Activated CD4-positive, alpha-beta T cell treated with anti-CD3 and anti-CD28 coated beads for 1 hour (primary cell): ENCODE data around the gene SFMBT2.
A peak's percentile ranks its signal among the peaks of the same experiment; 100 is the strongest.

Experiments used
- DNase-seq: peaks from one replicate; pipeline ENCODE4 v3.0.0-alpha.2; 2020

Gene SFMBT2

DNA sequence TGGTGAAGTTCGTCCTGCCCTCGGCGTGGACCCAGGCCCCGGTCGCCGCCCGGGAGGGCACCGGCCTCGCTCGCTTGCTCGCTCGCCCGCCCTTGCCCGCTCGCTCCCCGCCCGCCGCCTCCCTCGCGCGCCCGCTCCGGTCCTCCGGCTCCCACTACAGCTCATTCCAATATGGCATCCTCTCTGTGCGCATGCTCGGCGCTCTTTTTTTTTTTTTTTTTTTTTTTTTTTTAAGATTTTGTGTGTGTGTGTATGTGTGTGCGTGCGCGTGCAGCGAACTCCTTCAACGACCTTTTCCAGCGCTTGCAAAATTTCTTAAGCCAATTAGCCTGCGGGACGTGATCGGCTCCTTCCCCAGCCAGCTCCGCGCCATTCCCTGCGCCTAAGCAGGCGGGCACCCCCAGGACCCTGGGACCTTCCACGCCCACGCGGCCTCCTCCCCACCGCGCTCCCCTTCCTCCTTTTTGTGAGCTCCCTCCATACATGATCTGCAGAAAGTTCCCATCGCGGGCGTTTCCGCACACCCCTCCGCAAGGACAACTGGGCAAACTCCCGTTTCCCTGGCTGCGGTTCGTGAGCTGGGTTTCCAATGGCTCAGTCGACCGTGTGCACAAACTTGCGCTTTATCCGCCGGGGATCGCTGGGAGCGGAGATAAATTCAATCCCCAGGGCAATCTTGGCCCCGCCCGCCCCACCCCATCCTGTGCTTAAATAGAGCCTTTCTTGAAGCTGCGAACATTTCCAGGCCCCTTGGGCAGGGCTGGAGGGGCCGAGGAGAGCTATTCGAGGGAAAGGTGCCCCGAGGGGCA is at the start of gene SFMBT2:
Gene SFMBT2 (minus strand): TSS at position 173 of the 809 bp plus-strand sequence. CDS start 29,136 bp downstream, outside the sequence.
- peak; percentile 49 for DNase-seq

DNA sequence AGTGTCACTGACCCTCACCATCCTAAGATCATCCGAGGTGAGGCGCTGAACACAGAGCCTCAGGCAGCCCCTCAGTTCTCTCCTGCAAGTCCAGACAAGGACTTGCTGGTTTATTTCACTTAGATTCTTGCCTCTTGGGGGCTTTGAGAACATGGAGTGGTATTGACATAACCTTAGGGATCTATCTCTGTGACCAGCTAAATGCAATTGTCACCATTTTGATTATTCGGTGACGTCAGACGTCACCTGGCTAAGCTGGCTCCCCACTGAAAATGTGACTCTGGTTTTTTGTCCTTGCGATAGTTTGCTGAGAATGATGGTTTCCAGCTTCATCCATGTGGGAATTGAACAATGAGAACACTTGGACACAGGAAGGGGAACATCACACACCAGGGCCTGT is 49.2 kb upstream of the SFMBT2 start:
- DNase-seq, result no peak

DNA sequence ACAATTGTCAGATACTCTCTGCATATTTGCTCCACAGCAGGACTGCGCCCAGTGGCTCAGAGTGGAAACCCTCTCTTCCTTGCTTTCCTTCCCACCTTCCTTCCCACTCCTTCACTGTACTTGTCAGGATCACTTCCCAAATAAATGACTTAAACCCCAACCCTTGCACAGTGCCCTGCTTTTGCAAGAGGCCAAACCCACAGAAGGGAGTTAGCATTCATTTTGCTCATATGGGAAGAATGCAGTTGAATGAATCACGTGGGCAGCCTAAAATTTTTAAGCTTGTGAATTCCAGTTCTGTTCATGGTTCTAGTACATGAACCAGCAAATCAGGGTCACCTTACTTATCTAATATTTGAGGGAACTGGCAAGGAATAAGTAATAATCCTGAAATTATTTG is 47.7 kb upstream of the SFMBT2 start:
- no peak for DNase-seq

DNA sequence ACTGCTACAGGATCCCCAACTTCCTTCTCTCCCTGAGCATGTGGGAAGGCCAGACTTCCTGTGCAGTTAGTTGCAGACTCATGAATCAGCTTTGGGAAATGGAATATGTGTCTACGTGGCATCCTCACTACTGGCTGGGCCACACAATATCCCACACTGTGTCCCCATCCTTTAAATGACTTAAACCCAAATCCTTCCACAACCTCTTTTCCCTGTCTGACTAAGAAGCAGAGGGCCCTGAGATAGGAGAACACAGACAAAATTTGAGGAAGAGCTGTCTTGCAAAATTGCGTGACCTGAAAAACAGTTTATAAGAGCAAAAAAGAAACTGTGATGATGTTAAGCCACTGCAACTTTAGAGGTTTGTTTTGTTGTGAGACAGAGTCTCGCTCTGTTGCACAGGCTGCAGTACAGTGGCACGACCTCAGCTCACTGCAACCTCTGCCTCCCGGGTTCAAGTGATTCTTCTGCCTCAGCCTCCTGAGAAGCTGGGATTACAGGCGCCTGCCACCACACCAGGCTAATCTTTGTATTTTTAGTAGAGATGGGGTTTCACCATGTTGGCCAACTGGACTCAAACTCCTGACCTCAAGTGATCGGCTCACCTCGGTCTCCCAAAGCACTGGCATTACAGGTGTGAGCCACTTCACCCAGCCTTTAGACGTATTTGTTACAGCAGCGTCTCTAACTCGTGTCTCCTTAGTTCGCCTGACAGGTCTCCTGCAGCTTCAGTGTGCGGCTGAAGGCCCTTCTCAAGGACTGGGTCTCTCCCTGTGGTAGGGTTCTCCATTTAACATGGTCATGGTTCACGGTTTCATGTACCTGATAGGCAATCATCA is 46.9 kb upstream of the SFMBT2 start:
- DNase-seq, result no peak

DNA sequence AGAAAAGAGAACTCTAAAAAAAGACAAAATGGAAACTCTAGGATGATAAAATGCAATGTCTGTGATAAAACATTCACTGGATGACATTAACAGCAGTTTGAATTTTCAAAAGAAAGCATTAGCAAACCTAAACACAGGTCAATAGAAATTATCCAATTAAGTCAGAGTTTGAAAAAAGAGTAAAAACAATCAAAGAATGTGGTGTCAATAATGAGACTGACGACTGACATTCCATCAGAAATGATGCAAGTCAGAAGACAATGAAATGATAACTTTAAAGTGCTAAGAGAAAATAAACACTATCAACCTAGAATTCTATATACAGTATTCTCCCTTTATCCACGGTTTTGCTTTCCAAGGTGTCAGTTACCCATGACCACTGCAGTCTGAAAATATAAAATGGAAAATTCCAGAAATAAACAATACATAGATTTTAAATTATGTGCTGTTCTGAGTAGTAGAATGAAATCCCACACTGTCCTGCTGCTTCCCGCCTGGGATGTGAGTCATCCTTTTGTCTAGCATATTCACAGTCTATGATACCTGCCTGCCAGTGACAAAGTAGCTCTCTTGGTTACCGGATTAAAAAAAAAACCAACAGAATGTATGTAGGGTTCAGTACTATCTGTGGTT is 38.3 kb upstream of the SFMBT2 start:
- no peak for DNase-seq

DNA sequence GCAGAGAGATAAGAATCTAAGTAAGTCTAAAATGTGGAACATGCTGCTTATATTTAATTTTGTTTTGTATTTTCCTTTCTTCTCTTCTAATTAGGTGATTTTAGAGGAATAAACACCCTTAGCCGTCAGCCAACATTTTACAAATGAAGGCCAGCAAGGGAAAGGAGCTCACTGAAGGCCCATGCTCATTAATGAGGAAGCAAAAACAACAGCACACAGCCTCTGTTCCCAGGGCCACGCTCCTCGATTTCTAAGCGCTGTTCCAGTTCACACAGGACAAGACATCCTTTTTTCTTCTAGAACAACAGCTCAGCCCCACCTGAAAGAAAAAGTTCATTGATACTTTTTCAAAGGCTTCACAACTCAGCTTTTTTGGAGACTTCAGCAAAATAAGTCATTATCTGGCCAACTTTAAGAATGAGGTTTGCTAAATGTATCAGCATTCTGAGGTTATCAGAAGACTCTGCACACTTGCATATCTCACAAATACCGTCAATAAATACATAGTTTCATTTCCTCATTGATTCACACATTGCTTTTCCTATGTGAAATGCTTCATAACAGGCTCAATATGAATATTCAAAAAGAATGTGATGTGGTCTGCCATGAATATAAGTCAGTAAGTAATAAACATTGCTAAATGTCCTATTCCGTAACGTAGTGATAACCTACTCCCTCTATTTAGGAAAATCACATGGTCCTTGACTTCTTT is 34.8 kb upstream of the SFMBT2 start:
- DNase-seq, result no peak

DNA sequence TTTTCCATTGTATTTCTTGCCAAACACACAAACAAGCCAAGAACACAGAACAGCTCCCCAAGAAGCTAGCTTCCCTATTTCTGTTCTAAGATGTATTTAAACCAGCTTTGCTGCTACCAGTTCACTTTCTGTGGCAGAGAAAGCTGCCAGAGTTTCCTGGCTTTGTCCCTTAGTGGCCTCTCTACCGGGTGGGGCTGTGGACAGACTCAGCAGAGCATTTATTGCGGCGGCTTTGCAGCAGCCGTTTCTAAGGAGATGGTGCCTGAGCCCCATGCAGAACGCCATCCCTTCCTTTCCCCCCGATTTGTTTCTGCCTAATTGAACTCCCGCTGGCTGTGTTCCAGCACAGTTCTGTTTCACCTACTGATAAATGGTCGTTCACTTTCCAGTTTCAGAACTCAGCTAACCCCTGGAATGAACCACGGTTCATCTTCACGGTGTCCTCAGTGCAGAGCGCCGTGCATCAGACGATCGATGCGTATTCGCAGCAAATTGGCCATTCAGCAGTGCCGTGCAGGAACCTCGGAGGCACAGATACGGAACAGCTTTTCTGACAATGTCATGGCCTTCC is 33.8 kb upstream of the SFMBT2 start:
- no peak for DNase-seq

DNA sequence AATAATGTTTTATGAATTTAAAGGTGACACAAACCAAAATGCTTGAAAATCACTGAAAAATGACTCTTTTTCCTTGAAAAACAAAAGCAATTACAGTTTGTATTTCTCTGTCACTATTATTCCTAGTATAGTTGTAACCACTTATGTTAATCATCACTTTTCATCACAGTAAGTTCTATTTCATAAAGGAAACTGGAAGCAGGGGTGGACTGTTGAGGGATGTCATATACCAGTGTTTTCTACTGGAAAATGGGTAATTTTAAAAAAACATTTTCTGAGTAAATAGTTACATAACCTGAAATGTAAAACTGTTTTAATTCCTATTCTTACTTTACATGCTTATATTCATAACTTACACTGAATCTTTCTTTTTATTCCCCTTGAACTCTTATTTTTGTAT is 32.2 kb upstream of the SFMBT2 start:
- DNase-seq, result no peak

DNA sequence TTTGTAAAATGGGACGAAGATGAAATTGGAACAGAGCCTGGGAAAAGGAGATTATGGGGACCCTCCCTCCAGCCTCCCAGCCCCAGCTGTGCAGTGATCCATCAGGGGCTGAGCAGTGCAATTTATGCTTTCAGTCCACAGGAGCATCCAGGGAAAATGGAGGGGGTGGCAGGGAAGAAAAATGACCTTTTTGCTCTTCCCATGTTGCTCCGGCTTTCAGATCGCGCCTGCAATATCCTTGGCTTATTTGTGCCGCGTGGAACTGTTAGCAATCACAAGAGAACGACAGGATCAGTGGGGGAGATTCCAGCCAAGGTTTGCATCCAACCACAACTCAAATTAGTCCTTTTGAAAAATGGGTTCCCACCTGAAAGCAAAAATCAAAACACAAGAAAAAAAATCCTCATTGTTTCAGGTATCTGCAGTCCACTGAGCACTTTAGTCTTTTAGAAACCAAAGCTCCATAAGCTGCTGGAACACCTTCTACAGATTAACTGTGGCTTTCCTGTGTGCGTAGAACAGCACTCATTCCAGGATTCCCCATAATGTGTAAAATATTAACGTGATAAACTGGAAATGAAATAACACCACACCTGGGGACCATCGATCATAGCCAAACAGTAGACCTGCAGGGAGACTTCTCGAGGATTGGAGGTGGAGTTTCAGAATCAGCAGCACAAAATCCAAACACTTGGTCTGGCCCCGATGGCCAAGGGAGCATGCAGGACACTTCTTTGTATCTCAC is 30.7 kb upstream of the SFMBT2 start:
- no peak for DNase-seq

DNA sequence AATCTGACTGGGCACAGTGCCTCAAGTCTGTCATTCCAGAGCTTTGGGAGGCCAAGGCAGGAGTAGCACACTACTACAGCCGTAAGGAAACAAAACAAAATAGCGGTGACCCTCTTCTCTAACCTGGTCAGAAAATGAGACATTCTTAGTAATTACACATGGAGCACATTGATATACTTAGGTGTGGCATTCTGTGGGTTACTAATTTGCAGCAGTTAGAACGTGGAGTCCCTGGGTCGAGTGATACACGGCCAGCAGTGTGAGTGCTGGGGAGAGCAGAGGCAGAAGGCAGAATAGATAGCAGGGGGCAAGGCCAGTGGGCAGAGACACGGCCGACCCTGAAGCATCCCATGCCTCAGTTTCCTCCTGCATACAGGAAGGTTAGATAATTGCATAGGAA is 28.9 kb upstream of the SFMBT2 start:
- no peak for DNase-seq

DNA sequence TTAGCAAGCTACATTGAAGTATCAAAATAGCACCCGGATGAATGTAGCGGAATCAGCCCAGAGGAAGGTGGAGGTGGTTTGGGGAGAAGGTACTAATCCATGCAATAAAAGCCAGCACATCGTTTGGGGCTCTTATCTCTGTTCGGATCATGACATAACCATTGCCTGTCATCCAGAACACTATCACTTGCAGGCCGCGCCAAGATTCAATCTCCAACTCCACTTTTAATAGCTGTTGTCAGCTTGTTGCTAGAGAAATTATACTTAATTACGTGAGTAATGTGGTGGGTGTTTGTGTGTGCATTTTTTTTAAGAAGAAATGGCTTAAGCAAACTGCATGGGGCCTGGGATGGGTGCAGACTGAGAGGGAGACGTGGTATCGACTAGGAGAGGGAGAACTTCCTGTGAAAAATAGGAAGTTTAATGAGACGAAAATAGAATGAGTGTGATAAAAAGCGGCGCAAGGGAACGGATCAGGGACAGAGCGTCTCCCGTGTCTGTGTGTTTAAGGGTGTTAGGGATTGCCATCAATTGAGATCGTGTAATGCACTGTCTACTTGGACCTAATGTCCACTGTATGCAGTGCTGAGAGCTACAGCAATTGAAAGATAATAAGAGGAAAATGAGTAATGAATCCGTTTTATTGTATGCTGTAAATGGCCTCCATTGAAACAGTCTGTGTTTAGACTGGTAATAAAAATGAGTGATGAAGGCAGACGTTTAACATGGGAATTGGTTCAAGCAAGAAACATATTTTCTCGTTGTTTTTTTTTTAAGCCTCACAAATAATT is 27.6 kb upstream of the SFMBT2 start:
- DNase-seq, result no peak

DNA sequence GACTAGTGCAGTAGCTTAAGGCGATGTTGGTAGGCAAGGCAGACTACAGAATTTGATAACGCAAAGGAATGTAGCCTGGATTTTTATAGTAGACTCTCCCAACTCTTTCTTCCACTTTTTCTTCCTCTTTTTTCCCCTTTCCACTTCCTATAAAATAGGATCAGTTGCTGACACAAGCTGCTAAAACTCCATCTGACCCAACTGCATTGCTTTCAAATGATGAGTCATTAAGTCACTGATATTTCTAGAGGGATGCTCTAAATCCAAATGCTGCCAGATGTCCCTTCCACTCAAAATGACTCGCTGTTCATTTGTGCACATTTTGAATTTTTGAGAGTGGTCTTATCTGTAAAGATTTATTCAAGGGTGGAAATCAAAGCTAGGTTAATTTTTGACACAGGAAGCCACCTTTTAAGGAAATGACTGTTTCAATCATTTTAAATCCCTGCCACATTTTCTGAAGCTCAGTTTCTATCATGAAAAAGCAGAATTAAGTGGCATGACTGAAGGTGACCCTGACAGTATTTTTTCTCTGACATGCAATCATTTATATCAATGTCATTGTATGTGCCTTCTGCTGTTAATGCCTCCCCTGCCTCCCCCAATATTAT is 25.8 kb upstream of the SFMBT2 start:
- DNase-seq, result no peak

DNA sequence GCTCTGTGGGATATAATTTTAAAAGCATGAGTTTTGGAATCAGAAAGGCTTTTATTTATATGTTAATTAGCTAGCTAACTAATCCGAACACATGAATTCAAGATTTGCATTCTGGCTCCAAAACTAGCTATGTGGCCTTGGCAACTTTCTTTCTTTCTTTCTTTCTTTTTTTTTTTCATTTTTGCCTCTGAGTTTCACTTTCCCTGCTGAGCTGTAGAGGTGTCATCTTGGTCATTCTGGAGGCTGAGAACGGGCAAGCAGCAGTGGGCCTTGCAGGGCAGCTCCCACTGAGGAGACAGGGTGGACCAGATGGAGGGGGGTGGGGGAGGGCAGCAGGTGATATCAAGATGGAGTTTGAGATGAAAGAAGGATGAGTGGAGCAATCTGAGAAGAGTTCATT is 24.8 kb upstream of the SFMBT2 start:
- no peak for DNase-seq

DNA sequence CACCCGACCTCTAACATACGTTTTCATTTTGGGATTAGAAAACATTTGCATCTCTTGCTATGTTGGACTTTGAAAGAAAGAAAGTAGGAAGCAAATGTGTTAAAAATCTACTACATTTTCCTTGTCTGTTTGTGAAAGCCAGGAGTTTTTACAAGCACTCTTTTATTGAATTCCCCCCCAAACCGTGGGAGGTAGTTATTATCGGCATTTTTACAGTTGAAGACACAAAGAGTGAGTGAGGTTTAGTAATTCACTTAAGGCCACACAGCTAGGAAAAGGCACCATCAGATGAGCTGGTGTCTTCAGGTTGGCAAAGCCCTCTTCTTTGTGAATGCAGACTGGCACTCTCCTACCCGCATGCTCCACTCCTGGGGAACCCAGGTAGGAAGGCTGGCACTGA is 23.5 kb upstream of the SFMBT2 start:
- no peak for DNase-seq

DNA sequence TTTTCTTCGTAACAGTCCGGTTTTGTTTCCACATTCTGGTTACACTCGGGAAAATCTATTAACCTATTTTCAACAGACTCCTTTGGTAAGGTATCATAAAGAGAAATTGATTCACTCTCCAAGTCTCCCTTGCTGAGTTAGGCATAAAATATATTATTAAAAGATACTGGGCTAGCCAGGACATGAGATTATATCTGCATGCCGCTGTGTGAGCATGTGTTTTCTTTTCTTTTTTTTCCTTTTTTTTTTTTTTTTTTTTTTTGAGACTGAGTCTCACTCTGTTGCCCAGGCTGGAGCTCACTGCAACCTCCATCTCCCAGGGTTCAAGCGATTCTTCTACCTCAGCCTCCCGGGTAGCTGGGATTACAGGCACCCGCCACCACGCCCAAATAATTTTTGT is 23.0 kb upstream of the SFMBT2 start:
- DNase-seq, result no peak

DNA sequence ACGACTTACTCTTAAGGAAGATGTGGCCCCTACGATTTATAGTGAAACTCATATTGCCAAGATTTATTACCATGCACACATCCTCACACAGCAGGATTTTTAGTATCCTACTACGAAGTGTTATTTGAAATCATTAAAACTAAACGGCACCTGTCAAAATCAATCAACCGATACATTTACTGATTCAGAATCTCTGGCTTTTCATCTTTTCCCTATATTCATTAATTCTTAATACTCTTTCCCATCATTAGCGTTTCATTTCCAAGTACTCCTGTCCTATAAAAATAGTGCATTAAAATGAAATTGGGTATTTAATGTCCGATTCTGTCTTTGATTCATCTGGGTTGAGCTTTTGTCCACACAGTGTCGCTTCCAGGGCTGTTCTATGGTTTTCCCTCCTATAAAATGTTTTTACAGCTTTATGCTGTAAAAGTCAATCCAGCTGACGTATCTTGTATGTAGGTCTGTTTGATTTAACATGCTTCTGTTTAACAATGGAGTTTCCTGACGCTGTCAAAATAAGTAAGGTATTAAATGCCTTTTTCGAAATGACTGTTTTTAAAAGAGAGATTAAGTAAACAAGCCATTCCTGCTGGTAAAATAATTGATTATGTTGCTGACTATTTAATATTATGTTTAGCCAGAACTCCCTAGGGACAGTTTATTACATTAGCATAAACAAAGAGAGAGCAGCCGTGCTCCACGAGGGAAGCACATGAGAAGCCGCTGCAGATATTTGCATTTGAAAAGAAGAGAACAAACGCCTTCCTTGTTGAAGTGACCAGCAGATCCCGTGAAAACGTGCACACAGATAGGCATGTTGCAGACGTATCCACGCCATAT is 22.3 kb upstream of the SFMBT2 start:
- no peak for DNase-seq

DNA sequence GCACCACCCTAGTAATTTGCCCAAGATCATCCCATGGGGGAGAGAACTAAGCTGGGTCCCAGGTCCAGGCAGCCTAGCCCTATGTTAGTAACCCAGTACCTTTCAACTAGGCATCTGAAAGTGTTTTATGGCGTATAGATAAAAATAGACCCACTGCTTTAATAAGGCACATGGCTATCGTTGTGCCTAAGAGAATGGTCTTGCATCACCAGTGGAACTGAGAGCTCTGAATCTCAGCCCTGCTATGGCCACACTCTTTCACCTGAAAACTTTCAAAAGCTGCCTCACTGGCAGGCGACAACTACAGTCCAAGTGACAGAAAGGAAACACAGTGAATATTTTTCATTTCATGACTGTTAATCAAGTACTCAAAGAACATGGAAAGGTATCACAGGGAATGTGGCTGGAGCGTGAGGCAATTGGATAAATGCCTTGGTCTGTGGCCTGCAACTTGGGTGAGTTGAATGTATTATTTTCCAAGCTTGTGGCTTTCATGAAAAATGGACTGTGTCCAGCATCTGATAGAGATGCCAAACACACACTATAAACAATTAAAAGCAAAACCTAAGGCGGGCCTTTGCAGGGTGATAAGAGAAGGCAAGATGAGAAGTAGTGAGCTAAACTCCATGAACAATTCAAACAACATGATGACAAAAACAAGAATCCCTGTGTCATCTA is 18.0 kb upstream of the SFMBT2 start:
- DNase-seq, result no peak

DNA sequence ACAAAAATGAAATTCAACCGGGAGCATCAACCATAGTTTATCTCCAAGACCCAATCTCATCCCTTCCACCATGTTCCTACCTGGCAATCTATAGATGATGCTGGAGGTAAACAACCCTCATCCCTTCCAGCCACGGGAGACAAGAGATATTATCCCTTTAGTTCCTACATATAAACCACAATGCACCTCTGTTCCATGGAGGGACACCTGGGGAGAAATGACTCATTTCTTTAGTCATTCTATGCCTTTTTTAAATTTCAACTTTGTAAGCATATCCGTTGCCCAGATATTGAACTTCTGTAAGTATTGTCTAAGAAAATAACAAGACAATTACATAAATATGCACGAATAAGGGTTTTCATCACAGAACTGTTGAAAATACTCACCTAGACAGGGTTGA is 15.5 kb upstream of the SFMBT2 start:
- DNase-seq, result no peak

DNA sequence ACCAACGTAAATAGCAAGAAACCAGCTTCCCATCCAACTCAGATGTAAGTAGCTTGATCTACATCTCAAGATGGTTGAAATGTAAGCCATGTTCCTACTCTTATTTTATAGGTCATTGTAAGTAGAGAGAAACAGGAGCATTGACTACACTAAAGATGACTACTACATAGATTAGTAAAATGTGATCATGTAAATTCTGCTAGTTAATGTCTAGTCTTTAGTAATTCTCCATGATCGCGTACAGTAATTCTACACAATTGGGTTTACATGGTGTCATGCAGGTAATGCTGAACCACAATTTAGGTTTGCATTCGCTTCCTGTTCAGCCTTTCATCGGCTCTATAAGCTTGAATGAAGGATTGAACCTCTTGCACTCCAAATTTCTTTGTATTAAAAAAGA is 14.9 kb upstream of the SFMBT2 start:
- DNase-seq, result no peak
